HS-5 (cell line): ENCODE results near the gene ANKRD39.
"Not testable (repeated sequence)": the region's sequence is repeated elsewhere in the genome, so short reads cannot be mapped to it uniquely, and the experiment has no call there.

ENCODE experiments used
- DNase-seq: peaks from one replicate; pipeline ENCODE4 v3.0.0-alpha.2; 2012; ENCODE audit warnings: low read depth

Gene ANKRD39

DNA sequence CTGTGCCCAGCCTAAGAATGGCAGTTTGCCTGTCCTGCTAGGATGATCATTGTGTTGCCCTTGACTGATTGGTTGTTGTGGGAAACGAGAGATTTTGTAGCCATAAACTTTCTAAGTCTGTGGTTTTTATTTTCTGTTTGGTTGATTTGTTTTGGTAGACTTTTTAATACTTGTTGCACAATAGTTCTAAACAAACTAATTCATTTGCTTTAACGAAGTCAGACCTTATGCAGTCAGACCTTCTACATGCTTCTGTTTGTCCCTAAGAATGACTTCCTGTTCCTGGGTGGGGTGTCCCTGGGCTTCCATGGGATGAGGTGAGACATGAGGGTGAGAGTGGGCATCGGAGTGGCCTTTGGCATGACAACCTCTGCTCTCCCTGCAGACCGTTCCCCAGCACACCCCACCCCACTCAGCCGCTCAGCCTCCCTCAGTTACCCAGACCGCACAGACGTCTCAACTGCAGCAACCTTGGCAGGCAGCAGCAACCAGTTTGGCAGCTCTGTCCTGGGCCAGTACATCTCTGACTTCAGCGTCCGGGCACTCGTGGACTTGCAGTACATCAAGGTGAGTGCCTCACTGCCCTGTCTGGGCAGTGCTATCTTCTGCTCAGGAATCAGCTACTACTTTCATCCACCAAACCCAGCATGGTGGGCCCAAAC, 49.5 kb downstream of the ANKRD39 start:
- no peak for DNase-seq

- no peak for DNase-seq
Observed at GRCh38 chr2:96807127-96807471, 50.7 kb downstream of the ANKRD39 start.

- DNase-seq = no peak
Observed at GRCh38 chr2:96806468-96807126, 51.2 kb downstream of the ANKRD39 start.

GRCh38 chr2:96805946-96806345, 51.9 kb downstream of the ANKRD39 start:
- not testable (repeated sequence) for DNase-seq

DNA sequence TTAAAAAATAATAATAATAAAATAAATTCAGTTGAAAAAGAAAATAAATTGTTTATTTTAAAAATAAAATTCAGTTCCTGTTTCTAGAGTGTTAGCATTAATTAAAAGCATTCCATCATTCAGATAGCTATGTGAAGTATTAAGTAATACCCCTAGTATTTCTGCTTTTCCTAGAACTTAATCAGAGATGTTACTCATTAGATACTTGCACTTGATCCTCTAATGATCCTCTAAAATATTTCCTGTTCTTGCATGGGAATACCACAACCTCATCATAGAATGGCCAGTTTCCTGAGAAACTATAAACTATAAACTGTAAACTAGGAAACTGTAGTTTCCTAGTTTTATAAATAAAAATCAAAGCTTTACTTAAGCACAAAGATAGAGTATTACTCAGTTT, 52.8 kb downstream of the ANKRD39 start:
- no peak for DNase-seq

- DNase-seq = no peak
Observed at GRCh38 chr2:96802721-96803120, 55.1 kb downstream of the ANKRD39 start.

- DNase-seq = no peak
Observed at GRCh38 chr2:96801786-96802595, 55.8 kb downstream of the ANKRD39 start.

DNA sequence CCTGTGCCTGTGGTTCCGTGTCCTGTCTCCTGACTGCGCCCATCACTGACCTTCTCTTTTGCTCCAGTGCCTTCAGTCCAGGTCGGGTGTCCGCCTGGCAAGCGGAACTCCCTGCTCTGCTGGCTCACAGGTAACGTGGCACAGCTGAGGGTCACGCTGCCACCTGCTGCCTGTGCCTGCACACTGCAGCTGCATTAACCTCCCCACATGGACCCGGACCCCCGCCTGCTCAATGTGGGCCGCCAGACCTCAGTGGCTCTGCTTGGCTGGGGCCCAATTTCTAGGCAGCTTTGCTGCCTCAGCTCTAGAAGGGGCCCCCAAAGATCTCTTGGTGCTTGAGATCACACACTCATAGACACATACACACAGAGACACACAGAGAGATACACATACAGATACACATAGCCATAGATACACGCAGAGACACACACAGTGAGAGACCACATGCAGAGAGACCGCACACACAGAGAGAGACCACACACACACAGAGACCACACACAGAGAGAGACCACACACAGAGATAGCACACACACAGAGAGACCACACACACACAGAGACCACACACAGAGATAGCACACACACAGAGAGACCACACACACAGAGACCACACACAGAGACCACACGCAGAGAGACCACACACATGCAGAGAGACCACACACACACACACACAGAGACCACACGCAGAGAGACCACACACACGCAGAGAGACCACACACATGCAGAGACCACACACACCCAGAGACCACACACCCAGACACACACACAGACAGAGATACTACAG, 56.6 kb downstream of the ANKRD39 start:
- DNase-seq = no peak

- DNase-seq = no peak
Observed at GRCh38 chr2:96800061-96801004, 57.5 kb downstream of the ANKRD39 start.

DNA sequence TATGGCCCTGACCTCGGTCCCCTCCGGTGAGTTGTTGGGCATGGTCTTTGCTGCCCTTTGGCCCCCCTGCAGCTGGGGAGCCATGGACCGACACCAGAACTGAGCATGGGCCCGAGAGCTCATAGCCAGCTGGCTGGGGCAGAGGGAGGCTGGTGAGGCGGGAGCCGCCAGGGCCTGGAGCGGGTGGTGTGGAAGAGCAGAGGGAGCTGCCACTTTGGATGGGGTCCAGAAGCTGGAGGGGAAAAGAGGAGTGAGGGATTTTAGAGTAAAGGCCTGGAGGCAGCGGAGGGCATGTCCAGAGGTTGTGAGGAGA, 58.2 kb downstream of the ANKRD39 start:
- no peak for DNase-seq

DNA sequence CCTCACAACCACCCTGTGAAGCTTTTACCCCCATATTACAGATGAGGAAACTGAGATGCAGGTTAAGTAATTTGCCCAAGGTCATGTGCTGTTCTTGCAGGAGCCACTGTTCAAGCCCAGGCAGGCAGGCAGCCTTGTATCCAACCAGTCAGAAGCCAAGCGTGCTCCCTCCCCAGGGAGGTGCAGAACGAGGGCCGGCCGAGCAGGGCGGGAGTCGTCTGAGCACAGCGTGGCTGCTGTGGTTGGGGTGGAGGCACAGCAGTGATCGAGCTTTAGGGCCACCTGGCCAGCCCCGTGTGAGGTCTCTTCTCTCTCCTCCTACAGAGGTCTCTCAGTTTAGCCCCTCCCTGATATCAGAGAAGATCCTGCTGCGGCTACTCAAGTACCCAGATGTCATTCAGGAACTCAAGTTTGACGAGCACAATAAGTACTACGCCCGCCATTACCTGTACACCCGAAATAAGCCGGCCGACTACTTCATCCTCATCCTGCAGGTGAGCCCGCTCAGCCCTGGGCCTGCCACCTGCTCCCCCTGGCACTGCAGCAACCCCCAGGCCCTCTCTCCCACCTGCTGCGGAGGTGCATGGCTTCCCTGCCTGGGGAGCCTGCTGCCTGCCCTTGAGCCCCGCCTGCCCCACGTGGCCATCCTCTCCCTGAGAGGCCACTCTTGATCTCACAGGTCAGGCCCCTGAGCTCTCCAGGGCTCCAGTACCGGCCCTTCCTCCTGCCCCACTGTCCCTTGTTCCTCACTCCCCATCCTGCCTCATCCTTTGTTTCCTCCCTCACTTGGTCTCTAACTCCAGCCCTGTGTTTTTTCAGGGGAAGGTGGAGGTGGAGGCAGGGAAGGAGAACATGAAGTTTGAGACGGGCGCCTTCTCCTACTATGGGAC, 58.8 kb downstream of the ANKRD39 start:
- no peak for DNase-seq
